ENCODE measurements around the gene EIF6.

GRCh38 chr20:35287509-35288324, 3.1 kb upstream of the EIF6 start:
- no peak for TF ChIP-seq CTCF (IDR thresholded peaks at IDR 0.05)
- TF ChIP-seq POLR2A (IDR thresholded peaks at IDR 0.05): no peak

Data from tibial nerve (tissue), 3 donors.